ENCODE results near the gene SIN3B. TPM values are rescaled to one million over a fixed set of nuclear protein-coding genes. Genes with fewer than 3 reads are reported as not detected.

The SIN3B gene
- total RNA-seq, 4 donors from 2014 or later = 38.1 to 294 (median 66.5) TPM

- peak overlapping the region in 1 of 4 donors; percentile 11 for H3K27ac ChIP-seq
- TF ChIP-seq POLR2AphosphoS5 (IDR thresholded peaks at IDR 0.05) (no peak), POLR2A (IDR thresholded peaks at IDR 0.05) (no peak), EP300 (IDR thresholded peaks at IDR 0.05; ENCODE audit: low read depth) (no peak), CTCF (IDR thresholded peaks at IDR 0.05) (no peak)
- peaks cover 0 to 4% (median 0%) of the 10 kb centered on the region in 4 donors for H3K4me1 ChIP-seq
- peaks cover 5 to 8% of the 10 kb centered on the region in 2 donors for H3K9me3 ChIP-seq
- no peaks in the 10 kb centered on the region for H3K27me3 ChIP-seq
- no peak overlapping the region for H3K4me3 ChIP-seq
- intact Hi-C loops (cut with DNase I; ENCODE audit: low total_unique reads) = no loop called here
- peaks cover 0 to 38% (median 7%) of the 10 kb centered on the region in 4 donors for H3K36me3 ChIP-seq
- in situ Hi-C loops (cut with MboI; ENCODE audit: low pct_ligation_motif_present in 1 of 4, low pct_unique_long_range_greater_than_20kb in 1 of 4, low sequenced_read_pairs in 3 of 4) = no loop called here
- peak; percentile 24 for DNase-seq
- WGBS, 2 donors (ENCODE audit: low coverage in 1 of 2) = 75 to 87% methylated on average over 7 to 12 of the region's 12 CpGs
Observed at GRCh38 chr19:16876904-16877361, 47.7 kb downstream of the SIN3B start.

GRCh38 chr19:16877581-16877980 is 48.4 kb downstream of the SIN3B start:
- DNase-seq = no peak
- no peak overlapping the region for H3K27ac ChIP-seq
- H3K9me3 ChIP-seq = peaks cover 12 to 14% of the 10 kb centered on the region in 2 donors
- in situ Hi-C loops (cut with MboI; ENCODE audit: low pct_ligation_motif_present in 1 of 4, low pct_unique_long_range_greater_than_20kb in 1 of 4, low sequenced_read_pairs in 3 of 4) (no loop called here), intact Hi-C loops (cut with DNase I; ENCODE audit: low total_unique reads) (no loop called here)
- TF ChIP-seq EP300 (IDR thresholded peaks at IDR 0.05; ENCODE audit: low read depth) (no peak), POLR2AphosphoS5 (IDR thresholded peaks at IDR 0.05) (no peak), POLR2A (IDR thresholded peaks at IDR 0.05) (no peak), CTCF (IDR thresholded peaks at IDR 0.05) (no peak)
- H3K27me3 ChIP-seq = no peaks in the 10 kb centered on the region
- no peaks in the 10 kb centered on the region for H3K4me1 ChIP-seq
- 87% methylated on average over 9 of the region's 11 CpGs; no CpG with 5 or more reads in 1 of the 2 donors for WGBS, 2 donors (ENCODE audit: low coverage in 1 of 2)
- H3K36me3 ChIP-seq = peaks cover 0 to 38% (median 7%) of the 10 kb centered on the region in 4 donors
- H3K4me3 ChIP-seq = no peak overlapping the region

GRCh38 chr19:16878181-16878965 is 49.2 kb downstream of the SIN3B start:
- peaks cover 0 to 38% (median 7%) of the 10 kb centered on the region in 4 donors for H3K36me3 ChIP-seq
- H3K9me3 ChIP-seq = peaks cover 13 to 18% of the 10 kb centered on the region in 2 donors
- in situ Hi-C loops (cut with MboI; ENCODE audit: low pct_ligation_motif_present in 1 of 4, low pct_unique_long_range_greater_than_20kb in 1 of 4, low sequenced_read_pairs in 3 of 4) (no loop called here), intact Hi-C loops (cut with DNase I; ENCODE audit: low total_unique reads) (no loop called here)
- no peak for TF ChIP-seq EP300 (IDR thresholded peaks at IDR 0.05; ENCODE audit: low read depth)
- TF ChIP-seq CTCF (IDR thresholded peaks at IDR 0.05) = no peak
- no peak for DNase-seq
- no peaks in the 10 kb centered on the region for H3K27me3 ChIP-seq
- no peak overlapping the region for H3K4me3 ChIP-seq
- WGBS, 2 donors (ENCODE audit: low coverage in 1 of 2) = 93 to 96% methylated on average over 6 to 53 of the region's 55 CpGs
- H3K27ac ChIP-seq = no peak overlapping the region
- H3K4me1 ChIP-seq = no peaks in the 10 kb centered on the region

- no peak for TF ChIP-seq POLR2A (IDR thresholded peaks at IDR 0.05)
- TF ChIP-seq POLR2AphosphoS5 (IDR thresholded peaks at IDR 0.05) = no peak
- TF ChIP-seq CTCF (IDR thresholded peaks at IDR 0.05) = no peak
- TF ChIP-seq EP300 (IDR thresholded peaks at IDR 0.05; ENCODE audit: low read depth) = no peak
- in situ Hi-C loops (cut with MboI; ENCODE audit: low pct_ligation_motif_present in 1 of 4, low pct_unique_long_range_greater_than_20kb in 1 of 4, low sequenced_read_pairs in 3 of 4) = no loop called here
- no peak overlapping the region for H3K27ac ChIP-seq
- peaks cover 0 to 38% (median 7%) of the 10 kb centered on the region in 4 donors for H3K36me3 ChIP-seq
- no peak for DNase-seq
- no peak overlapping the region for H3K4me3 ChIP-seq
- whole genome bisulfite sequencing, 2 donors (ENCODE audit: low coverage in 1 of 2) = 94% methylated on average over 8 of the region's 8 CpGs; no CpG with 5 or more reads in 1 of the 2 donors
- peaks cover 13 to 18% of the 10 kb centered on the region in 2 donors for H3K9me3 ChIP-seq
- no peaks in the 10 kb centered on the region for H3K4me1 ChIP-seq
- intact Hi-C loops (cut with DNase I; ENCODE audit: low total_unique reads) = no loop called here
- H3K27me3 ChIP-seq = no peaks in the 10 kb centered on the region
Observed at GRCh38 chr19:16880884-16881554, 51.8 kb downstream of the SIN3B start.

Data from transverse colon (tissue), 4 donors.